CD4-positive, alpha-beta T cell treated with Interleukin-4 for 1 hour (primary cell): ENCODE data around the gene OR2AG1.
A peak's percentile ranks its signal among the peaks of the same experiment; 100 is the strongest.
"Not testable (repeated sequence)": the region's sequence is repeated elsewhere in the genome, so short reads cannot be mapped to it uniquely, and the experiment has no call there.

Experiments
- DNase-seq, 2 donors: peaks; one replicate each; pipeline ENCODE4 v3.0.0-alpha.2; 2020 to 2022

OR2AG1 gene

GRCh38 chr11:6794639-6795038 is 11.8 kb downstream of the OR2AG1 start:
- no peak for DNase-seq

DNA sequence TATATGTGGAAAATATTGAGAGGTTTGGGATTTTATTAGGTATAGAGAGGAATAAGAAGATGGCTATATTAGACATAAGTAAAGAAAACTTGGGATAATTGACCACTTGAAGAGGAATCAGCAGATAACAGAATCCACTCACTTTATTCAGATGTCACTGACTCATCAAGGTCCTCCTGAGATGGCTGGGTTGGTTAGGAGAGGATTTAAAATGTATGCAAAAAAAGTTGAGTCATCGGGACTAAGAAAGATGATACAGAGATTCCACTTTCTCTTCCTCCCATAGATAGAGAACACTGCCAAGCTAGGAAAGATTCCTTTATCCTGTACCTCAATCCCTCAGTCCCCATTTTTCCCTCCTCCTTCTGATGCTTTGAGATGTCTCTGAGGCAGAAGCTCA is 16.6 kb downstream of the OR2AG1 start, which contains the start of gene OR6A2:
Gene OR6A2 (minus strand): TSS at position 288 of the 400 bp plus-strand sequence. CDS start 3,981 bp downstream, outside the sequence.
- no peak for DNase-seq

- DNase-seq: not testable (repeated sequence)
These were observed 18.3 kb downstream of the OR2AG1 start for GRCh38 chr11:6801075-6801474.

DNA sequence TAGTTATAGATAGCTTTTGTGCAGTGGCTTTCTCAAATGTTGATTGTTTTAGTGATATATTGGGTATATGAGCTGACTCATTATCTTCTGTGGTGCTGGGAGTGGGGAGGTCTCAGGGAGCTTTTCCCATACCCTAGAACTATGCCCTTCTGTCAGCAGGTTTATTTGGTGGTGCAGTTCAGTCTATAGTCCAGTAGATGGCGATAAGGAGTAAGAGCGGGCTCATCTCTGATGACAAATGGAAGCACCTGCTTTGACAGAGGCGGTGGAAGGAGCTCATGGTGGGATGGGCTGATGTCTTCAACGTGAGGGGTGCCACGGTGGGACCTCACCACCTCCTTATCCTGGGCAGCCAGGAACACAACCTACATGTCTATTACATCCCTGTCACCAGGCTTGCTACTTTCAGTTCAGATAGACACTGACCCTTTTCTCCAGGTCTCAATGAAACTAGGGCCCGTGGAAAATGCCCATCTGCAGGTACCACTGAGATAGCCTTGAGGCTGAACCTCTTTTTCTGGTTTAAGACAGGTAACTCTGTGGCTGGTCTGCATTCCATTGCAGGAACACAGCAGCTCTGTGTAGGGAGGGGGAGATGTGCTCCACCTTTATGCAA is 29.7 kb downstream of the OR2AG1 start:
- peak; percentile 13 to 56 for DNase-seq

GRCh38 chr11:6813656-6814055 is 30.8 kb downstream of the OR2AG1 start:
- DNase-seq: no peak

DNA sequence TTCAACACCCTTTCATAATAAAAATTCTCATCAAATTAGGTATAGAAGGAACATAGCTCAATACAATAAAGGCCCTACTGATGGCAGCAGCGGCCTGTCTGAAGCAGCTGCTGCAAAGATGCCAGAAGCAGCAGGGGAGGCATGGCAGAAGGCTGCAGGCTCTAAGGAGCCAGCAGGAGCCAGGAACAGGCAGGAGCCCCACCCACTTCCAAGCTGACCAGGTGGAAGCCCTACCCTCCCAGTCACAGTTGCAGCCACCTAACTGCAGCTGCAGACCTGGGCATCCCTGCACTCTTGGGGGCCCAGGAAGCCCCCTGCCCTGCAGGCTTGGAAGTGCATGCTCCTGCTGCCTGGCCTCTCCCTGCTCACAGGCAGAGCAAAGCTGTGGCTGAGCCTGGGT is 34.9 kb downstream of the OR2AG1 start:
- no peak for DNase-seq

DNA sequence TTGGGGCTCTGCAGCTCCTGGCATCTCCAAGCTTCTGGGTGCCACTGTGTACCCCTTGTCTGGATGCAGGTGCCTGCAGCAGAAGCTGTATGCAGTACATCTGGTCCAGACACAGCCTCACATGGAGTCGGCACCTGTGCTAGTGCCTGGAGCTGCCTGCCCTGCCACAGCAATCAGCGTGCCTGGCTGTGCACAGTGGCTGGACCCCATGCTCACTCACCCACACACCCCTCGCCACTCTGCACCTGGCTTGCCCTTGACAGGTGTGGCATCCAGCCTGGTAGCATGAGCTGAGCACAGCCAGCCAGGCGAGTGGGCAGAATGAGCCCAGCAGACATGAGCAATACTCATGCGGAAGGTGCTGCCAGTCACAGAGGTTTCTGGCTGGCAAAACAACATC is 36.1 kb downstream of the OR2AG1 start:
- DNase-seq: no peak

GRCh38 chr11:6824136-6824823 is 41.5 kb downstream of the OR2AG1 start:
- DNase-seq: no peak

- no peak for DNase-seq
These were observed 42.5 kb downstream of the OR2AG1 start for GRCh38 chr11:6825231-6825744.

DNA sequence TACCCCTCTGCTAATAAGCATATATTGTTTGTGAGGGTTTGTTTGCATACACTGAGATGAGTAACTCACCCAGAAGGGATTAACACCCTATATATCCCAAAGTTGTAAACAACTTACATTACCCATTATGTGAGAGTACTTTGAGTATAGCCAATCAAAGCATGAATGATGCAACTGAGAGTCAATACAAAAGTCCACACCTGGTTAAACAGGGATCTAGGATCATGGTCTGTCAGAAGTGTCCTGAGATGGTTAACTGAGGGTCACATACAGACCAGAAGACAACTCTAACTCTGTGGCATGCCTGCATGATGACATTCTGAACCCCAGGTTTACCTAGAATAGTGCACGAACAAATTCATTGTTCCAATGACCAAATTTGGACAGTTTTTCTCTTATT is 45.3 kb downstream of the OR2AG1 start:
- DNase-seq: no peak

DNA sequence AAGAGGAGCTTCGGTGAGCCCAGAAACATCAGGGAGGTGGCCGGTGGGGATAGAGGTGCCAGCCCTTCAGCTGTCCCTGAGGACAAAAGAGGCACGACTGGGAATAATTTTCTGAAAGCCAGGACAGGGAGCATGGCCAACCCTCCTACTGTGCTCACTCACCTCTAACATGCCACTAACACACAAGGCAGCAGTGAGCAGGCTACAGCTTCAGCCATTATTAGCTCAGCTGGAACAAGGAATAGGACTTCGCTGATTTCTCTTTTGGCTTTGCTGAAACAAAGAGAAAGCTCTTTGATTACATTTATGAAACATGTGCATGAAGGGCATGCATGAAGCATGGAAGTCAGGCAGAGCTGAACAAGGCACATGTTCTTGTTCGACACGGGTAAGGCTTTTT is 50.5 kb downstream of the OR2AG1 start:
- DNase-seq: no peak

DNA sequence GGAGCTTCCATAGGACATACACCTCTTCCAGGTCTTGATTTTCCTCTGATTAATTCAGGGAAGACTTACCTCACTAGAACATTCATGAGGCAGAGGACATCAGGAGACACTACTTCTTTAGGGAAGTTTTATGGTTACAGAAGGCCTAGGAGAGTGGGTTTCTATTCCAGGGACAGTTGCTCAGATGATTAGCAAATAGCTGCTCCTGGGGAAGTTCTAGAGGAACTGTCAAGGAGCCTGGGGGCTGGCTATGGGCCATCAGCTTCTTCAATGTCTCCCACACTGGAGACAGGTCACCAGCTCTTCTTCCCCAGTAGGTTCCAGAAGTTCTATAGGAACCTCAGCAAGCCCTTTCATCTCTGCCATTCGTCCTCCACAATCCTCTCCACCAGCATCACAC is 51.2 kb downstream of the OR2AG1 start:
- DNase-seq: no peak
